Activated T-helper 2 cell treated with anti-CD3 and anti-CD28 coated beads, Interferon-gamma antibody, Interleukin-2, Interleukin-4, amounts not matched to agents 10 μg/mL and 5 μg/mL and 100 μg/mL, durations not matched to agents 14 hours and 24 hours and 36 hours (primary cell): Measurements from ENCODE around the gene AFF3. TPM values are rescaled to one million over a fixed set of nuclear protein-coding genes. Genes with fewer than 3 reads are reported as not detected.

Source experiments
- DNase-seq: peaks from one replicate; pipeline ENCODE4 v3.0.0; 2021; ENCODE audit warnings: low spot score
- H3K27ac Mint-ChIP-seq: one replicate; pipeline ENCODE4 v1.8.0; 2021; ENCODE audit warnings: mixed read lengths
- H3K27me3 Mint-ChIP-seq: one replicate; pipeline ENCODE4 v1.8.0; 2021; ENCODE audit warnings: low read depth, mixed read lengths
- H3K36me3 Mint-ChIP-seq: one replicate; pipeline ENCODE4 v1.8.0; 2021; ENCODE audit warnings: low read depth, mixed read lengths
- H3K4me1 Mint-ChIP-seq: one replicate; pipeline ENCODE4 v1.8.0; 2021; ENCODE audit warnings: low read depth, mixed read lengths
- H3K4me3 Mint-ChIP-seq: one replicate; pipeline ENCODE4 v1.8.0; 2021; ENCODE audit warnings: low read depth, mild to moderate bottlenecking, moderate library complexity, mixed read lengths
- H3K9me3 Mint-ChIP-seq: one replicate; pipeline ENCODE4 v1.8.0; 2021; ENCODE audit warnings: mixed read lengths
- intact Hi-C: fragments of 100-400 bp; cut with micrococcal nuclease; formaldehyde crosslinking; loops from one replicate; pipeline ENCODE4 v1.15.1; 2023
- total RNA-seq: library from RNA; stranded (reverse); gene quantifications from 2 replicates; pipeline ENCODE4 v1.2.3, GENCODE V29; 2022

Gene AFF3
- total RNA-seq, 1 donor from 2014 or later: 1.4 TPM

DNA sequence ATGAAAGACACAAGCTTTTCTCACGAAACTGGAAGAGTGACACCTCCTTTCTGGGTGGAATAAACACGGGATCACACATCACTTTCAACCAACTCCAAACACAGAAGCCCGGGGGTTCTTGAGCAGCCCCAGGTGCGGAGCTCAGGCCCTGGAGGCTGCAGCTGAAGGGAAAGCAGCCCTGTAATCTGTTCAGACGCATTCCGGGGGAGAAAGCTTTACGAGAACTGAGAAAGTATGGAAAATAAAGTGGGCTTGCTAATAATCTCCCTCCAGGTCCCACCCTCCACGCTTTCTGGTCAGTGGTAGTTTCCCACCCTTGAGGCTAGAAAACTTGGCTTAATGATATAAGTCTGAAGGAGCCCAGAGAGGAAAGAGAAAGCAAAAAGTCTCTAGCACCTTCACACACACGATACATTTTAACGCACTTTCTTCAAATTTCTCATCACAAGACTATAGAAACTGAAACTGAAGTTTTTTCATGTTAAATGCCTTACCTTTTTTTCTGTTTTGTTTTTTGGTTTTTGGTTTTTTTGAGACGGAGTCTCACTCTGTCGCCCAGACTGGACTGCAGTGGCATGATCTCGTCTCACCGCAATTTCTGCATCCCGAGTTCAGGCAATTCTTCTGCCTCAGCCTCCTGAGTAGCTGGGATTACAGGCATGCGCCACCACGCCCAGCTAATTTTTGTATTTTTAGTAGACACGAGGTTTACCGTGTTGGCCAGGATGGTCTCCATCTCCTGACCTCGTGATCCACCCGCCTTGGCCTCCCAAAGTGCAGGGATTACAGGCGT lies 141.3 kb downstream of the AFF3 start:
- no peak overlapping the region for H3K27ac Mint-ChIP-seq
- no peak for DNase-seq
- H3K36me3 Mint-ChIP-seq: no peaks in the 10 kb centered on the region
- peaks cover 7% of the 10 kb centered on the region for H3K4me1 Mint-ChIP-seq
- H3K9me3 Mint-ChIP-seq: no peaks in the 10 kb centered on the region
- no peaks in the 10 kb centered on the region for H3K27me3 Mint-ChIP-seq
- no peak overlapping the region for H3K4me3 Mint-ChIP-seq
- intact Hi-C loops: no loop called here

DNA sequence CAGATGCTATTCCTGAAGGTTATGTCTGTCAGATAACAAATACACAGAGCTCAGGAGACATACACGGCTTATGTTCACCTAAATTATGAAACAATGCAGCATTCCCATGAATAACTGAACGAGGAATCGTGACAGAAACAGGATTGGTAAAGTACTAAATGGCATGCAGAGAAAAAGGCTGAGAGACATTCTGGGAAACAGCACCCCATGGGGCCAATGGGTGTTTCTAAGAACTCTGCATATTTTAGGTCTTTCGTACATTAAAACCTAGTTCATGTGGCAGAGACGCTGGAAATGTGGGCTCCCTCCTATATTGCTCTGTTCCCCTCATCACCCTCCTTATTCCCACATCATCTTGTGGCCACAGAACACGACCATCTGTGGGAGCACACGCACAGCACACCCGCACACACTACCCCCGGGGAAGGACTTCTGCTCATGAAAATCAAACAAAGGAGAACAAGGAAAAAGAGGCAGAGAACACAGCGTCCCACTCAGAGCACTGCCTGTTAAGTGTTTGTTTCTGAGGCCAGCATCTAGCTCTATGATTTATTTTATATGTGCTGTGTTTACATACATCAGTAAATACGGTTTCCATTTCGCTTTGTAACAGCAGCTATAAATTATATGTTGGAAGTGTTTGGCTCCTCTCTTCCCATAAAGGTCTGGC lies 143.6 kb downstream of the AFF3 start:
- Mint-ChIP-seq H3K36me3 (no peaks in the 10 kb centered on the region), H3K9me3 (no peaks in the 10 kb centered on the region), H3K27me3 (no peaks in the 10 kb centered on the region), H3K4me1 (peaks cover 7% of the 10 kb centered on the region), H3K27ac (no peak overlapping the region), H3K4me3 (no peak overlapping the region)
- intact Hi-C loops: no loop called here
- DNase-seq: no peak

DNA sequence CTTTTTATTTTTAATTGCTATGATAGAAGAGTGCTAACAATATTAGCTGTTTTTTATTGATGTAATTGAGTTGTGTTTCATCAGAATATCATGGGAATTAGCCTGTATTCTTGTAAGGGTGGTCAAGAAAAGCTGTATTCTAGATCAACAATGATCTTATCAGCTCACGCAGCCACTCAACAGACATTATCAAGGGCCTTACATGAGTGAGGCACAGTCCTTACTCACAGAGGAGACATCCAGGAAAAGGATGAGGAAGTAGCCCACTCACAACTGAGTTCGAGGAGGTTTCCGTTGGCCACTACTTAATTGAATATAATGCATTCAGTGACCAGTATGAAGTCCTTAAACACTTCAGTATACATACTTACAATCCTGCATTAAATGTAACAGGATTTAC lies 152.5 kb downstream of the AFF3 start:
- Mint-ChIP-seq H3K27me3 (peaks cover 4% of the 10 kb centered on the region), H3K36me3 (no peaks in the 10 kb centered on the region), H3K4me3 (no peak overlapping the region), H3K4me1 (no peaks in the 10 kb centered on the region), H3K27ac (no peak overlapping the region), H3K9me3 (no peaks in the 10 kb centered on the region)
- intact Hi-C loops: no loop called here
- DNase-seq: no peak

DNA sequence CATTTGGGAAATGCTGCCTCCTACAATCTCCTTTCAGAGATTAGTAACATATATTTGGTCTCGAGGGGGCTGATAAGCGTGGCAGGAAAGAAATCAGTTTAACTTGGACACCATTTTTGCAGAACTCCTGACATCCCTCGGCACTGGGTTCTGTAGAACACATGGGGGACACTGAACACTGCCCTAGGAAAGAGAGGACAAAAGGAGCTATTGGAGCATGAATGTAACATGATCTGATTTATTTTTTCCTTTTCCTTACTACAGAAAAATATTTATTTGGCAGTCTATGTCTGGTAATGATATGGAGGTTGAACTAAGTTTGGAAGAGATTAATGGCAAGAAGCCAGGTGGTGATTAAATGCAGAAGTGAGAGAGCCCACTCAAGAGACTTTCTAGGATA lies 153.8 kb downstream of the AFF3 start:
- Mint-ChIP-seq H3K27me3 (peaks cover 4% of the 10 kb centered on the region), H3K4me3 (no peak overlapping the region), H3K36me3 (no peaks in the 10 kb centered on the region), H3K4me1 (no peaks in the 10 kb centered on the region), H3K9me3 (no peaks in the 10 kb centered on the region), H3K27ac (no peak overlapping the region)
- intact Hi-C loops: no loop called here
- DNase-seq: no peak

DNA sequence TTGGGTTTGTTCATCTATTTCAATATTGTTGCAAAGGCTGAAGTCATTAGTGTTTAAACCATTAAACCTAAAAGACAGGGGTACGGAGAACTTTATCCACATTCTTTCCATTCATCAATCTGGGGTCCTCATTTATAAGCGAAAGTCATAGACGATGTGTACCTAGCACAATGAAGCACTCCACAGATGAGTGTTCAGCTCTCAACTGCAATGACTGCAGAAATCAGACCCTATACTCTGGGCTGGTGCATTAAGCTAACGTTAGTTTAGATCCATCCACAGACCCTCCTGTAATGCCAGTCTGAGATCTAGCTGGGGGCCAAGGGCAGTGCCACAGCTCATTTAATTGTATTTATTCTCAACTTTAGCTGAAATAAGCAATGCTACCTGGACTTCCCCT lies 155.2 kb downstream of the AFF3 start:
- Mint-ChIP-seq H3K27me3 (peaks cover 4% of the 10 kb centered on the region), H3K4me3 (no peak overlapping the region), H3K9me3 (no peaks in the 10 kb centered on the region), H3K4me1 (no peaks in the 10 kb centered on the region), H3K36me3 (no peaks in the 10 kb centered on the region), H3K27ac (no peak overlapping the region)
- intact Hi-C loops: no loop called here
- no peak for DNase-seq

DNA sequence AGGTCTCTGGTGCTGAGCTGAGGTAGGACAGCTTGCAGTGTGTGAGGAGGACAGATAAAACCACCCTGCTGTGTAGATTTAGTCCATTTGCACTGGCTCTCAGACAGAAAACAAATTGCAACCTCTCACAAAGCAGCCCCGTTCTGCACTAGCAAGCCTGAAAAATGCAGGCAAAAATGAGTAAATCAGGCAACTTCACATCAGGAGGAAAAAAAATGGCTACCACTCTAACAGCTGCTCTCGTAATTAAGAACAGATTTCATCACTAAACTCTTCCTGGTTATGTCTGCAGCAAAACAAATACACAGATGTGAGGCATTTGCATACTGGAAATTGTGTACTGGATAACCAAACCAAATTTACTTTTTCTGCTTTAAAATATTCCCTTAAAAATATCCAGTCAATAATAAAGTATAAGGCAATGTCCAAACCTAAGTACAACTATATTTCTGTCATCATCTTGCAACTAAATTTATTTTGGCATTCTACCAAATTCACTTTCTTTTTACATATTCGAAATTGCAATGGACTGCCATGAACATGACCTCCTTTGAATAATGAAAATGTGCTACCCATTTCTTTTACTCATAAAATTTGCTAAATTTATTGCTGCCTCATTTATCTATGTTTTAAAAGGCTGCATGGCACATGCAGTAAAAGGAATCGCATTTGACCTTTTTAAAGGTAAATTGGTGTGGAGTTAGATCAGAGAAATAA lies 157.4 kb downstream of the AFF3 start:
- no peaks in the 10 kb centered on the region for H3K4me1 Mint-ChIP-seq
- intact Hi-C loops: no loop called here
- H3K36me3 Mint-ChIP-seq: no peaks in the 10 kb centered on the region
- H3K4me3 Mint-ChIP-seq: no peak overlapping the region
- peaks cover 2% of the 10 kb centered on the region for H3K27me3 Mint-ChIP-seq
- no peak overlapping the region for H3K27ac Mint-ChIP-seq
- no peak for DNase-seq
- no peaks in the 10 kb centered on the region for H3K9me3 Mint-ChIP-seq

DNA sequence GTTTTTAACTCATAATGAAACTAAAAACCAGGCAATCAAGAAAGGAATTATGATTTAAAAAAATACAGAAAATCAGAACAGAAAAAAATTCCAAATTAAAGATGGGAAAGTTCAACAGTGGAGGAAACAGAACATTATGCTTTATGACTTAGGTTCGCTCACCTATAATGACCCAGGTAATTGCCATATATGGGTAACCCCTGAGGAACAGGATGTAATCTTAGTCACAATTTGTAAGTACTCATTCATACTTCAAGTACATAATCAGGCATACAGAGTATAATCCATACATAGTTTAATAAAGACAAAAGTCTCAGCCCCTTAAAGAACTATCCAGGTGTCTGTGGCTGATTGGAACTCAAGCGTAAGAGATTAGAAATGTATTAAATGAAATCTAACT lies 159.6 kb downstream of the AFF3 start:
- intact Hi-C loops: no loop called here
- no peak overlapping the region for H3K4me3 Mint-ChIP-seq
- no peaks in the 10 kb centered on the region for H3K36me3 Mint-ChIP-seq
- no peak for DNase-seq
- no peak overlapping the region for H3K27ac Mint-ChIP-seq
- H3K27me3 Mint-ChIP-seq: no peaks in the 10 kb centered on the region
- no peaks in the 10 kb centered on the region for H3K4me1 Mint-ChIP-seq
- no peaks in the 10 kb centered on the region for H3K9me3 Mint-ChIP-seq

DNA sequence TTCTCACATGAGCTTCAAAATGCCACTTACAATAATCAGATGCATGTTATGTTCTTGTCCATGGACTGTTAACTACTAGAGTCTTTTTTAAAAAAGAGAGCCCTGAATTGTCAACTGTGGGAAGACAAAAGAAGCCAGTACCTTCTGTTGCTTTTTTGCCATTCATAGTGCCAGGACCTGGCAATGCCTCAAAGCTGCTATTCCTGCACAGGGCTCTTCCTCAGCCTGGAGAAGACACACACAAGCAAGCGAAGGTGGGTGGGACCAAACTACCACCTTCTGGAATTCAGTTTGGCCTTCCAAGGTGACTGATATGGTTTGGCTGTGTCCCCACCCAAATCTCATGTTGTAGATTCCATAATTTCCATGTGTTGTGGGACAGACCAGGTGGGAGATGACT lies 160.6 kb downstream of the AFF3 start:
- Mint-ChIP-seq H3K9me3 (no peaks in the 10 kb centered on the region), H3K4me3 (no peak overlapping the region)

DNA sequence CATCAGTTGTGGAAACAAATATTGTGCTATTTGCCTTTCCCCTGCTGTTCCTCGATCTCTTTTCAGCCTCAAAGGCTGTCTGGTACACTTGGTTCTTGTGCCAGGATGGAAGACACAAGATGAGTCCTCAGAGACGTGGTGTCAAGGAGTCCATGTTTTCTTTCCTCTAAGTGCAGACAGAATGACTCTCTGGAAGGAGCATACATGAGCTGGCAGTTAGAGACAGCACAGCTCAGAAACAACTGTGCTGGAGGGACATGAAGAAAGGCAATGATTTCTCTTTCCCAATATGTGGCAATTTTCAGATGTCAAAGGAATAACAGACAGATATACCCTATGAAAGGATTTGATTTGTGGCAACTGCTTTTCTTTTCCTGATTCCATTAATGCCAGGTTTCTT lies 162.2 kb downstream of the AFF3 start:
- Mint-ChIP-seq H3K4me3 (no peak overlapping the region), H3K27me3 (no peaks in the 10 kb centered on the region), H3K36me3 (no peaks in the 10 kb centered on the region), H3K4me1 (peaks cover 3% of the 10 kb centered on the region), H3K9me3 (no peaks in the 10 kb centered on the region), H3K27ac (no peak overlapping the region)
- intact Hi-C loops: no loop called here
- DNase-seq: no peak

More for the DNA sequence above, 160.6 kb downstream of the AFF3 start:
- H3K36me3 Mint-ChIP-seq: no peaks in the 10 kb centered on the region
- no peak overlapping the region for H3K27ac Mint-ChIP-seq
- H3K4me1 Mint-ChIP-seq: no peaks in the 10 kb centered on the region
- no peaks in the 10 kb centered on the region for H3K27me3 Mint-ChIP-seq
- no peak for DNase-seq
- intact Hi-C loops: no loop called here

DNA sequence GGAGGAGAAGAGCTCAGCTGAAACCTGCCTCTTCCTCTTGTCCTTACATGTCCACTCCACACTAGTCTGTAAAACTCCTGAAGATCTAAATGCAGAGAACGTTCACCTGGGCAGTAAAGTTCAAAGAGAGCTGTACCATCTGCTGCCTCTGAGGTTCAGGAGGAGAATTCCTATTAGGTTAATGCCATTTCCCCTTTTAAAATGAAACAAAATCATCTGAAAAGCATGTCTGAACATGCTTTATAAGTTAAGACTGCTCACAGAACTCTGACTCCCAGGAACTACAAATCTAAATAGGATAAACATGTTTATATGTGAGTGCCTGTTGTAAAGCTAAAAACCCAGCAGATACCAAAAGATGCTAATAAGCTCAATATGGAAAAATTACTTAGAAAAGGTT lies 164.4 kb downstream of the AFF3 start:
- Mint-ChIP-seq H3K27me3 (no peaks in the 10 kb centered on the region), H3K4me1 (peaks cover 7% of the 10 kb centered on the region), H3K9me3 (no peaks in the 10 kb centered on the region), H3K27ac (no peak overlapping the region), H3K4me3 (no peak overlapping the region), H3K36me3 (no peaks in the 10 kb centered on the region)
- intact Hi-C loops: no loop called here
- DNase-seq: no peak

DNA sequence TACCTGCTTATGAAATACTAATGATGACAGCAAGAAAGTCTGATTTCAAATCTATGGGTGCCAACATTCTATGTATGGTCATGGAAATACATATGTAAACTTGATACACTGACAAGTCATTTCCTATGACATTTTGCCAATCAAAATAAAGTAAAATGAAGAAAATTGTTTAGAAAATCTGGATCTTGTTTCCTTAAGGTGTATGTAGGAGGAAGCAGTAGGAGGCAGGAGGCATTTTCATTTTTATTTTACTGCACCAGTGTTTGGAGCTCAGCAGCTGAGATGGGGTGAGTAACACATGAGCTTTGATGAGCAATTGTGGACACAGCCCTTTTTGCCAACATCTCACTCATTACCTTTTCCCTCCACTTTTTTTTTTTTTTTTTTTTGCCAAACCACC lies 167.0 kb downstream of the AFF3 start:
- H3K4me3 Mint-ChIP-seq: no peak overlapping the region
- DNase-seq: no peak
- no peaks in the 10 kb centered on the region for H3K27me3 Mint-ChIP-seq
- no peaks in the 10 kb centered on the region for H3K9me3 Mint-ChIP-seq
- no peaks in the 10 kb centered on the region for H3K36me3 Mint-ChIP-seq
- peaks cover 7% of the 10 kb centered on the region for H3K4me1 Mint-ChIP-seq
- no peak overlapping the region for H3K27ac Mint-ChIP-seq
- intact Hi-C loops: no loop called here

DNA sequence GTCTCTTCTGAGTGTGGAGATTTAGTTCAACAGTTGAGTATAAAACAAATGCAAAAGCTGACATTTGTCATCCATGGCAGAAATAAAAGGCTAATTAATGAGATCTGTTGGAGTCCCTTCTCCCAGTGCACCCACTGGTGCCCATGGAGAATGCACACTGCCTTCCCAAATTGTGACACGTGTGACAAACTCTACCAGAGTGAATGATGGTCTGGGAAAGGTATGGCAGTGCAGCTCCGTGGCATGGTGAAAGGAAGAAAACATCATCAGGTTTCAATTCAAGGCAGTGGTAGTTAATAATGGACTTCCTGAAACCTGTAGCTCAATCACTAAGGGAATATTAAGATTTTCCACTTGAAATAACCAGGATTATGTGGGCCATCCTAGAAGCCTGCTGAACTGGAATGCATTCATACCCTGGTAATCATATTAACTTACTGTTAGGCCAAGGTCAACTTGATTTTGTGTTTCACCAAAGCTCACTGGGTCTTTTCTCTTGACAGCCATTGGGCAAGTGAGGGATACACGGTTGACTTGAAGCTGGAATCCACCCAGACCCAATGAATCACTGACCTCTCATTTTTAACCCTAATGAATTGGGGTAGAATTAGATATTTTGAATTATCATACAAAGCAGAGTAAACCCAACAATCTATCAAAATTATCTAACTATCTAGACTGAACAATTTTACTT lies 167.6 kb downstream of the AFF3 start:
- Mint-ChIP-seq H3K27ac (no peak overlapping the region), H3K27me3 (no peaks in the 10 kb centered on the region), H3K36me3 (no peaks in the 10 kb centered on the region), H3K9me3 (no peaks in the 10 kb centered on the region), H3K4me1 (peaks cover 11% of the 10 kb centered on the region), H3K4me3 (no peak overlapping the region)
- no peak for DNase-seq
- intact Hi-C loops: no loop called here

DNA sequence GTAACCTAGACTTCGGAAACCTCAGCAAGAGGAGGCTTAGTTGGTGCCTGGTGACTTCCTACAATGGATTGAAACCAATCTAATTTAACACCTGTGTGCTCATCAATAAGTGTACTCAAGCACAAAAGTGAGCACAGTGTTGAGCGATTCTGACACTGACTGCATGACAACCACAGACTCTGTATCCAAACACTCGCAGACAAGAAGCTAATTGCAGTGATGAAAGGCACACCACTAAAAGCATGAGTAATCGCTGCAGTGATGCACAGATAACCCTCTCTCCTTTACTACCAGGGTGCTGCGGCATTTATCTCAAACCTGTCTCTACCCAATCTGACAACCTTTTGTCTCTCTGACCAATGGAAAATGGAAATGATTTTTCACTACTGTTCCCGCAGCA lies 168.1 kb downstream of the AFF3 start:
- intact Hi-C loops: no loop called here
- no peak overlapping the region for H3K27ac Mint-ChIP-seq
- no peak for DNase-seq
- no peaks in the 10 kb centered on the region for H3K27me3 Mint-ChIP-seq
- peaks cover 11% of the 10 kb centered on the region for H3K4me1 Mint-ChIP-seq
- no peaks in the 10 kb centered on the region for H3K36me3 Mint-ChIP-seq
- H3K9me3 Mint-ChIP-seq: no peaks in the 10 kb centered on the region
- H3K4me3 Mint-ChIP-seq: no peak overlapping the region
